Mammary epithelial cell (primary cell): Measurements from ENCODE around the gene ZIC2.

Source experiments
- EZH2 ChIP-seq: IDR thresholded peaks from 2 replicates; pipeline ENCODE4 v1.6.1; 2012; ENCODE audit warnings: low read length, inconsistent platforms, borderline replicate concordance
- TF ChIP-seq, protein P1 (sequence below), 2 donors: IDR thresholded peaks in 1 of 2; conservative IDR thresholded peaks in 1 of 2; 2 replicates each; pipeline ENCODE4 v1.5.1; 2011 to 2012; ENCODE audit warnings: inconsistent platforms in 2 of 2, low read length in 2 of 2, mild to moderate bottlenecking in 2 of 2, control low read depth in 1 of 2, low read depth in 1 of 2; ENCODE audit not compliant: insufficient read depth in 1 of 2; ENCODE audit errors: extremely low read depth in 1 of 2

DNA sequence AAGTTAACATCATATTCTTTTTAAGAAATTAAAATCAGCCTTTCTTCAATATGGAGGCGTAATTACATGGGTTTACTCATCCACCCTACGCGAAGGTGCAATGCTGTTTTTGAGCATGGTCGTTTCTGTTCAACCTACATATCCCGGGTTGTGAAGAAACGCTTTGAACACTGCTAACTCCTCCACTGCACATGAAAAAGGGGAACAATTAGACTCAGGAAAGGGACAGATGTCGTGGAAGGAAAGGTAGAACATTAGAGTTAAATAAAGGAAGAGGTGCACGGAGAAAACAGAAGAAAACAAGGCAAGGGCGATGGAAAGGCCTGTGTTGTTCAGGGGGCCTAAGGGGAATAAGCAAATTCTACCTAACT lies 14.1 kb upstream of the ZIC2 start:
- TF ChIP-seq, protein P1, sequence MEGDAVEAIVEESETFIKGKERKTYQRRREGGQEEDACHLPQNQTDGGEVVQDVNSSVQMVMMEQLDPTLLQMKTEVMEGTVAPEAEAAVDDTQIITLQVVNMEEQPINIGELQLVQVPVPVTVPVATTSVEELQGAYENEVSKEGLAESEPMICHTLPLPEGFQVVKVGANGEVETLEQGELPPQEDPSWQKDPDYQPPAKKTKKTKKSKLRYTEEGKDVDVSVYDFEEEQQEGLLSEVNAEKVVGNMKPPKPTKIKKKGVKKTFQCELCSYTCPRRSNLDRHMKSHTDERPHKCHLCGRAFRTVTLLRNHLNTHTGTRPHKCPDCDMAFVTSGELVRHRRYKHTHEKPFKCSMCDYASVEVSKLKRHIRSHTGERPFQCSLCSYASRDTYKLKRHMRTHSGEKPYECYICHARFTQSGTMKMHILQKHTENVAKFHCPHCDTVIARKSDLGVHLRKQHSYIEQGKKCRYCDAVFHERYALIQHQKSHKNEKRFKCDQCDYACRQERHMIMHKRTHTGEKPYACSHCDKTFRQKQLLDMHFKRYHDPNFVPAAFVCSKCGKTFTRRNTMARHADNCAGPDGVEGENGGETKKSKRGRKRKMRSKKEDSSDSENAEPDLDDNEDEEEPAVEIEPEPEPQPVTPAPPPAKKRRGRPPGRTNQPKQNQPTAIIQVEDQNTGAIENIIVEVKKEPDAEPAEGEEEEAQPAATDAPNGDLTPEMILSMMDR (conservative IDR thresholded peaks at IDR 0.05 in 1 of 2, IDR thresholded peaks at IDR 0.05 in 1 of 2; ENCODE audit: extremely low read depth in 1 of 2, insufficient read depth in 1 of 2, low read depth in 1 of 2, low read length in 2 of 2): no peak
- no peak for TF ChIP-seq EZH2
